ENCODE results near the gene DUSP5.

The DUSP5 gene

DNA sequence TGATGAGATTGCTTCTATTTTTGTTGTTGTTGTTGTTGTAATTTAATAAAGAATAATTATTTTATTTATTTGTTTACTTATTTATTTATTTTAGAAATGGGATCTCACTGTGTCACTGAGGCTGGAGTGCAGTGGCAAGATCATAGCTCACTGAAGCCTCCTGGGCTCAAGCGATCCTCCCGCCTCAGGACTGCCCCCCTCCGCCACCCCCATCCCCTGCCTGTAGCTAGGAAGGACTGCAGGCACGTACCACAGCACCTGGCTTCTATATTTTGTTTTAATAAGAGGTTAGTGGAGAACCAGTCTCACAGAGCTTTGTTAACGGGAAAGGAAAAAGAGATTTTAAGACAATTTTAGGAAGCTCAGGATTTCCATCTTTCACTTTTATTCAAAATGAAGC is 50.3 kb downstream of the DUSP5 start:
- peak; percentile 37 for DNase-seq

DNA sequence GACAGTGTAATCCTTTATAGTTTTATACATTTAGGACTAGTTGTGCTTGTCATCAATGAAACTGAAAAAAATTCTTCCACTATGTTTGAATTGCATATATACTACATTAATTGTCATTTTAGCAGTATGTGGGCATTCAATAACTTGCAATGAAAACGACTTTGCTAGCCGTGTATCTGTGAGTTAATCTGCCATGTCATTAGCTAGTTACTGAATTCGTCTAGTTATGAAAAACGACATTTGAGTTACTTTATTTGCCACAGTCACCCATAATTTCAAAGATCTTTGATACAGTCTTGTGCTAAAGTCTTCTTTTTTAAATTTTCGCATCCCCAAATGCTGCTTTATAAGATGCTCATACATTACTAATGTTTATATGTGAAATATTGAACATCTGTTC is 51.5 kb downstream of the DUSP5 start:
- no peak for DNase-seq

DNA sequence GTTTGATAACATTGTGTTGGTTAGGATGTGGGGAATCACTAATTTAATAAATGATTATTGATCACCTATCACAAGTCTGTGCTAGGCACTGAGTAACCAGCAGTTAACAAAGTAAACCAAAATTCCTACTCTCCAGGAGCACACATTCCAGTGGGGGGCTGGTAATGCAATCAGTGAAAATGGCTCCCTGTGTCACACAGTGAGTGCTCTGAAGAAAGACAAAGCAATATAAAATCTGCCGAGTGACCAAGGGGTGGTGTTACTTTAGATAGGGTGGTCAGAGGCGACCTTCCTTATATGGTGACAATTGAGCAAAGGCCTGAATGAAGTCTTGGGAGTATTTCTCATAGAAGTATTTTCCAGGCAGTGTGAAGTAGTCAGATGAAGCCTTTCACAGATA is 56.2 kb downstream of the DUSP5 start:
- peak; percentile 65 for DNase-seq

DNA sequence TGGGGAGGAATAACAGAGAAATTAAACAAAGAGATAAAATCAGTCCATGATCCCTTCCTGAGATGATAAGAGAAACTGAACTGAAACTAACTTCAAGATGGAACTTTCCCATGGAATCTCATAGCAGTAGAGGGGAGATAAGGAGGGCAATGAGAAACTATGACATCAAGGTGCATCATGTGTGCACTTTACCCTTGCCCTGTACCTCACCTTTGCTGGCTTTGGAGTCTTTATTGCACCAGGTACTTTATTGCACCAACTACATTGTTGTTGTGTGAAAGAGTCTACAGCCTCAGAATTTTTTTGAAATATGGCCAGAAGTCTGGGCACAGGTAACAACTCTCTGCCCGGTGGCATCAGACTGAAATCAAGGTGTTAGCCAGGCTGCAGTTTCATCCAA is 58.6 kb downstream of the DUSP5 start:
- DNase-seq: no peak

DNA sequence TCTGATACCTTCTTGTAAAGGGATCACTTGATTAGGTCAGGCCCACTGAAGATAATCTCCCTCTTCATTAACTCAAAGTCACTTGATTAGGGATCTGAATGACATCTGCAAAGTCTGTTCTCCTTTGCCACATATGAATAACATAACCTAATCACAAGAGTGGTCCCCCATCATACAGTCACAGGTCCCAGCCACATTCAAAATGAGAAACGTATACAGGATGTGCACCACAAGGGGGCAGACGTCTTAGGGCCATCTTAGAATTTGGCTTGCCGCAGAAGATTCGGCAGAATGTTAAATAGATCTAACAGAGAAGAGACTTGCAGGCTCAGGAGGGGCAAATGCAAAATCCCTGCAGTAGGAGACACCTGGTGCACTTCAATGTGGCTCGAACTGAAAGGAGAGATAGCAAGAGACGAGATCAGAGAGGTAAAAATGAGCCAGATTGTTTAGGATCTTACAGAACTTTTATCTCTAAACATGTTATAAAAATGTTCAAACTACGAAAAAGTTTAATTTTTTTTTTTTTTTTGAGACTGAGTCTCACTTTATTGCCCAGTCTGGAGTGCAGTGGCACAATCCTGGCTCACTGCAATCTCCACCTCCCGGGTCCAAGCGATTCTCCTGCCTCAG is 59.4 kb downstream of the DUSP5 start:
- peak; percentile 56 for DNase-seq

DNA sequence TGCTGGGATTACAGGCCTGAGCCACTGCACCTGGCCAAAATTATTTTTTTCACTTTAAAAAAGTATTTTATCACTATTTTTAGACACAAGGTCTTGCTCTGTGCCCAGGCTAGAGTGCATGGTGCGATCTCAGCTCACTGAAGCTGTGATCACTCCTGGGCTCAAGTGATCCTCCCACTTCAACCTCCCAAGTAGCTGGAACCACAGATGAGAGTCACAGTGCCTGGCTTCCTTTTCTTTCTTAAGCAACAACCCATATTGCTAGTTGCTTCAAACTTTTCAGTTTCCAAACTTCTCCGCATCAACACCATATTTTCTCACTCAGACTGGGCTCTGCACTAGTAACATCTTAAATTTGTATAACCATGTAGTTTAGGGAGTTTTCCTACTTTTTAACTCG is 60.3 kb downstream of the DUSP5 start:
- no peak for DNase-seq

DNA sequence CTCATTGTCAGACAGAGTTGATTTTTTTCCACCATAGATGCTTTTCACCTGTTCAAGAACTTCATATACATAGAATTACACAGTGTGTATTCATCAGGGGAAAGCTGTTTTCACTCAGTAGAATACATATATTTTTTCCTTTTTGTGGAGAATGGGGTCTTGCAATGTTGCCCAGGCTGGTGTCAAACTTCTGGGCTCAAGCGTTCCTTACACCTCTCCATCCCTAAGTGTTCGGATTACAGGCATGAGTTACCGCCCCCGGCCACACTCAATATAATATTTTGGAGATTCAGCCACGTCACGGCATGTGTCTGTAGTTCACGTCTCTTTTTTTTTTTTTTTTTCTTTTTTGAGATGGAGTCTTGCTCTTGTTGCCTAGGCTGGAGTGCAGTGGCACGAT is 62.3 kb downstream of the DUSP5 start:
- no peak for DNase-seq
